KBM-7 (cell line): ENCODE measurements around the gene DRD1.
"Not testable (repeated sequence)": the region's sequence is repeated elsewhere in the genome, so short reads cannot be mapped to it uniquely, and the experiment has no call there.

ENCODE experiments used
- DNase-seq: peaks from one replicate; pipeline ENCODE4 v3.0.0-alpha.2; 2015
- in situ Hi-C: fragments of 300-500 bp; cut with MboI; formaldehyde crosslinking; loops from 2 replicates; pipeline ENCODE4 v1.14.3; 2020; ENCODE audit warnings: low sequenced_read_pairs, low pct_unique_long_range_greater_than_20kb, mixed read lengths

Gene DRD1

GRCh38 chr5:175469916-175470315 lies 25.9 kb upstream of the DRD1 start:
- DNase-seq: no peak
- in situ Hi-C loops: no loop called here

GRCh38 chr5:175468892-175469291 lies 24.9 kb upstream of the DRD1 start:
- no peak for DNase-seq

GRCh38 chr5:175467983-175468690 lies 24.2 kb upstream of the DRD1 start:
- no peak for DNase-seq
- in situ Hi-C loops: no loop called here

More at GRCh38 chr5:175468892-175469291, 24.9 kb upstream of the DRD1 start:
- in situ Hi-C loops: no loop called here

GRCh38 chr5:175466700-175467318 lies 22.8 kb upstream of the DRD1 start:
- DNase-seq: no peak
- in situ Hi-C loops: no loop called here

GRCh38 chr5:175465282-175465681 lies 21.3 kb upstream of the DRD1 start:
- DNase-seq: no peak
- in situ Hi-C loops: no loop called here

GRCh38 chr5:175464942-175465233 lies 20.9 kb upstream of the DRD1 start:
- DNase-seq: no peak
- in situ Hi-C loops: no loop called here

GRCh38 chr5:175464074-175464941 lies 20.3 kb upstream of the DRD1 start:
- in situ Hi-C loops: no loop called here
- peak; percentile 63 for DNase-seq

GRCh38 chr5:175463641-175464040 lies 19.7 kb upstream of the DRD1 start:
- in situ Hi-C loops: no loop called here

GRCh38 chr5:175461370-175461769 lies 17.4 kb upstream of the DRD1 start:
- no peak for DNase-seq
- in situ Hi-C loops: no loop called here

More at GRCh38 chr5:175463641-175464040, 19.7 kb upstream of the DRD1 start:
- no peak for DNase-seq

- no peak for DNase-seq
- in situ Hi-C loops: no loop called here
These were observed 16.6 kb upstream of the DRD1 start for GRCh38 chr5:175460552-175460951.

- DNase-seq: no peak
- in situ Hi-C loops: no loop called here
These were observed 16.1 kb upstream of the DRD1 start for GRCh38 chr5:175460126-175460525.

GRCh38 chr5:175457466-175457865 lies 13.5 kb upstream of the DRD1 start:
- in situ Hi-C loops: no loop called here
- DNase-seq: no peak

GRCh38 chr5:175456105-175456742 lies 12.2 kb upstream of the DRD1 start:
- in situ Hi-C loops: no loop called here
- no peak for DNase-seq

GRCh38 chr5:175454338-175454737 lies 10.4 kb upstream of the DRD1 start:
- DNase-seq, in situ Hi-C loops: not testable (repeated sequence)

GRCh38 chr5:175452166-175452565 lies 8.2 kb upstream of the DRD1 start:
- no peak for DNase-seq
- in situ Hi-C loops: no loop called here

GRCh38 chr5:175448276-175448675 lies 4.3 kb upstream of the DRD1 start:
- in situ Hi-C loops: no loop called here
- no peak for DNase-seq

GRCh38 chr5:175447571-175447970 lies 3.6 kb upstream of the DRD1 start:
- in situ Hi-C loops: no loop called here
- DNase-seq: no peak

- in situ Hi-C loops, DNase-seq: not testable (repeated sequence)
These were observed 2.4 kb upstream of the DRD1 start for GRCh38 chr5:175446378-175446777.

- in situ Hi-C loops: no loop called here
These were observed 999 bp upstream of the DRD1 start for GRCh38 chr5:175444905-175445456.

More at GRCh38 chr5:175444905-175445456, 999 bp upstream of the DRD1 start:
- no peak for DNase-seq
